Stomach (tissue), 9 donors: ENCODE results near the gene CFAP46. TPM values are rescaled to one million over a fixed set of nuclear protein-coding genes. Genes with fewer than 3 reads are reported as not detected.
A peak's percentile ranks its signal among the peaks of the same experiment; 100 is the strongest.

Experiments
- DNase-seq, 2 donors: peaks; one replicate each; pipeline versions ENCODE4 v3.0.0 to v3.0.0-alpha.2; 2013 to 2019
- H3K27ac ChIP-seq, 5 donors: fragments of 200-600 bp in 4 of 5; sonication (generic) in 4 of 5; one replicate each; pipeline ENCODE4 v1.5.1; 2013 to 2019; ENCODE audit warnings: mild to moderate bottlenecking in 1 of 5, moderate library complexity in 1 of 5
- H3K27me3 ChIP-seq, 3 donors: fragments of 200-600 bp; sonication (generic); one replicate each; pipeline ENCODE4 v1.5.1; 2017 to 2019; ENCODE audit warnings: mixed run types in 1 of 3
- H3K36me3 ChIP-seq, 4 donors: fragments of 200-600 bp; sonication (generic); 1 replicate in 3 of 4; 2 replicates in 1 of 4; pipeline ENCODE4 v1.5.1; 2016 to 2019
- H3K4me1 ChIP-seq, 4 donors: fragments of 200-600 bp; sonication (generic); one replicate each; pipeline ENCODE4 v1.5.1; 2016 to 2019
- H3K4me3 ChIP-seq, 4 donors: fragments of 200-600 bp; sonication (generic) in 3 of 4; one replicate each; pipeline ENCODE4 v1.5.1; 2016 to 2019; ENCODE audit warnings: mild to moderate bottlenecking in 1 of 4
- H3K9me3 ChIP-seq, 4 donors: fragments of 200-600 bp; sonication (generic); one replicate each; pipeline ENCODE4 v1.5.1; 2016 to 2019
- EP300 ChIP-seq: sonication (generic); formaldehyde crosslinking; IDR thresholded peaks from one replicate; pipeline ENCODE4 v1.6.1; 2017; ENCODE audit warnings: antibody characterized with exemption
- POLR2A ChIP-seq, 4 donors: fragments of 450-650 bp; IDR thresholded peaks; one replicate each; pipeline ENCODE4 v1.6.1; 2016; ENCODE audit warnings: antibody characterized with exemption in 4 of 4, control low read depth in 2 of 4, mild to moderate bottlenecking in 1 of 4, moderate library complexity in 1 of 4
- POLR2AphosphoS5 ChIP-seq, 3 donors: sonication (generic); formaldehyde crosslinking; IDR thresholded peaks; one replicate each; pipeline ENCODE4 v1.6.1; 2016; ENCODE audit warnings: antibody characterized with exemption in 3 of 3
- WGBS, 5 donors: extraction: QIAGEN DNeasy Blood & Tissue Kit in 3 of 5; methylation state at CpG; one replicate each; pipeline versions ENCODE4 v1.1.5 to v1.1.7; 2013 to 2018; 5-methylcytosine and 5-hydroxymethylcytosine counted together
- intact Hi-C: fragments of 100-400 bp; cut with DNase I; formaldehyde crosslinking; loops from one replicate; pipeline ENCODE4 v1.15.1; 2023; ENCODE audit warnings: low total_unique reads
- polyA plus RNA-seq, 3 donors: library from polyadenylated mRNA; stranded (reverse); fragments of 200-250 nt; gene quantifications; one replicate each; pipeline ENCODE4 v1.2.3, GENCODE V29; 2013
- total RNA-seq, 5 donors: library from RNA; depleted of rRNA; stranded (reverse); fragments of >200 nt; gene quantifications; one replicate each; pipeline versions ENCODE4 v1.1.0 to v1.2.3, GENCODE V29; 2014 to 2016
- TF ChIP-seq, protein P1 (sequence below), 7 experiments: fragments of 450-650 bp in 4 of 7; fragments of 200-600 bp in 3 of 7; sonication (generic) in 3 of 7; IDR thresholded peaks; one replicate each; pipeline ENCODE4 v1.5.1; 2016 to 2019; ENCODE audit warnings: antibody characterized with exemption in 7 of 7, control low read depth in 2 of 7, mild to moderate bottlenecking in 1 of 7
- donor health status: healthy with polysubstance abuse.
- donor health status: Bipolar disorder and iron deficiency.
- donor health status: healthy.

Gene CFAP46
- total and polyA plus RNA-seq, 8 donors, result under 0.01 to 5.8 (median 1.8) TPM; not detected in 1

DNA sequence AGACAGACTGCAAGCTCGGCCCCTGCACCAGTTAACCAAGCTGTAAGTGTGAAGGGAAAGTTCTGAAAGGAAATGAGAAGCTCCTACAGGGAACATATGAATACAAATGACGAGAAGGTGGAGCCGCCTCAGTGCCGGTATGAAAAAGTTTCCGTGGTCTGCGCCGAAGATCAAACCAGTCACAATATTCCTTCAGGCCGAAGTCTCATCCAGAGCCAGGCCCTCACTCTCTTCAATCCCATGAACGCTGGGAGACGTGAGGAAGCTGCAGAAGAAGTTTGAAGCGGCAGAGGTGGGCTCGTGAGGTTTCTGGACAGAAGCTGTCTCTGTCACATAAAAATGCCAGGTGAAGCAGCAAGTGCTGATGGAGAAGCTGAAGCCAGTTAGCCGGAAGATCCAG lies 71.9 kb downstream of the CFAP46 start:
- Histone ChIP-seq H3K4me1 (no peaks in the 10 kb centered on the region), H3K4me3 (no peak overlapping the region), H3K9me3 (peaks cover 0 to 15% (median 9%) of the 10 kb centered on the region in 4 donors), H3K27me3 (peaks cover 0 to 43% (median 0%) of the 10 kb centered on the region in 3 donors), H3K27ac (no peak overlapping the region), H3K36me3 (no peaks in the 10 kb centered on the region)
- peak in 1 of 2 donors; percentile 4 for DNase-seq
- no peak for TF ChIP-seq EP300
- TF ChIP-seq POLR2AphosphoS5 (IDR thresholded peaks at IDR 0.05), result no peak
- no peak for TF ChIP-seq POLR2A (IDR thresholded peaks at IDR 0.05)
- TF ChIP-seq, protein P1, sequence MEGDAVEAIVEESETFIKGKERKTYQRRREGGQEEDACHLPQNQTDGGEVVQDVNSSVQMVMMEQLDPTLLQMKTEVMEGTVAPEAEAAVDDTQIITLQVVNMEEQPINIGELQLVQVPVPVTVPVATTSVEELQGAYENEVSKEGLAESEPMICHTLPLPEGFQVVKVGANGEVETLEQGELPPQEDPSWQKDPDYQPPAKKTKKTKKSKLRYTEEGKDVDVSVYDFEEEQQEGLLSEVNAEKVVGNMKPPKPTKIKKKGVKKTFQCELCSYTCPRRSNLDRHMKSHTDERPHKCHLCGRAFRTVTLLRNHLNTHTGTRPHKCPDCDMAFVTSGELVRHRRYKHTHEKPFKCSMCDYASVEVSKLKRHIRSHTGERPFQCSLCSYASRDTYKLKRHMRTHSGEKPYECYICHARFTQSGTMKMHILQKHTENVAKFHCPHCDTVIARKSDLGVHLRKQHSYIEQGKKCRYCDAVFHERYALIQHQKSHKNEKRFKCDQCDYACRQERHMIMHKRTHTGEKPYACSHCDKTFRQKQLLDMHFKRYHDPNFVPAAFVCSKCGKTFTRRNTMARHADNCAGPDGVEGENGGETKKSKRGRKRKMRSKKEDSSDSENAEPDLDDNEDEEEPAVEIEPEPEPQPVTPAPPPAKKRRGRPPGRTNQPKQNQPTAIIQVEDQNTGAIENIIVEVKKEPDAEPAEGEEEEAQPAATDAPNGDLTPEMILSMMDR (IDR thresholded peaks at IDR 0.05), result no peak
- intact Hi-C loops, result no loop called here
- 93 to 97% (median 93%) methylated on average over 13 of the region's 13 CpGs for WGBS, 5 donors

DNA sequence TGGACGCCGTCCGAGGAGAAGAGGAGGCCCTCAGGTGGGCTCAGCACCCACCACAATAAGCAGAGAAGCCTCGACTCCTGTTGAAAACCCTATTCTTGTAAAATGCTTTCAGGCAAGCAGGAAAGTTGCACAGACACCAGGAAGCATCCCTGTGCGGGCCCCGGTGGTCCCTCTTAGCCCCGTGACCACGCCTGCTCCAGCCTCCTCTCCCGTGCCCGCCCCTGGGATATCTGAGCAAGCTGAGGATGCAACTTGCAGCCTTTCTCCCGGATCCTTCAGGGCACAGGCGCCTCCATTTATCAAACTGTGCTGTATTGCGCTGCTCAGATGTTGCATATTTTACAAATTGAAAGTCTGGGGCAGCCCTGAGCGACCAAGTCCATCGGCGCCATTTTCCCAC lies 72.7 kb downstream of the CFAP46 start:
- Histone ChIP-seq H3K27ac (no peak overlapping the region), H3K27me3 (peaks cover 0 to 51% (median 0%) of the 10 kb centered on the region in 3 donors), H3K4me3 (no peak overlapping the region), H3K4me1 (no peaks in the 10 kb centered on the region), H3K9me3 (peaks cover 0 to 15% (median 9%) of the 10 kb centered on the region in 4 donors), H3K36me3 (no peaks in the 10 kb centered on the region)
- TF ChIP-seq POLR2AphosphoS5 (IDR thresholded peaks at IDR 0.05), result no peak
- no peak for TF ChIP-seq POLR2A (IDR thresholded peaks at IDR 0.05)
- no peak for TF ChIP-seq EP300
- intact Hi-C loops, result no loop called here
- WGBS, 5 donors, result 88 to 95% (median 92%) methylated on average over 16 of the region's 16 CpGs
- peak in 1 of 2 donors; percentile 23 for DNase-seq

DNA sequence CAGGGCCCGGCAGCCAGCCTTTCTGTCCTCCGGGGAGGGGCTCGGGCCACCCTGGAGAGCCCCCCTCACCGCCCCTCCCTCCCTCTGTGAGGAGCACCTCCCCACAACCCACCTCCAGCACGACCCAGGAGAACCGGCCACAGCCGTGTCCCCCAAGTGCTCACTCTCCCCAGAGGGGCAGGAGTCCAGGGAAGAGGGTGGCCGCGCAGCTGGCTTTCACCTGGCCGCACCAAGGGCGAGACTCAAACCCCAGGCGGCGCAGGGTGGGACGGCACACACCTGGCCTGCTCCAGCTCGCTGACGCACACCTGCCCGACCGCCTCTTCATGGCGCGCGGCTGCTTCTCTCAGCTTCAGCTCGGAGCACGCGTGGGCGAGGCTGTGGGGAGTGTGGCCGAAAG lies 73.4 kb downstream of the CFAP46 start:
- 85 to 91% (median 89%) methylated on average over 20 to 26 of the region's 26 CpGs for WGBS, 5 donors

DNA sequence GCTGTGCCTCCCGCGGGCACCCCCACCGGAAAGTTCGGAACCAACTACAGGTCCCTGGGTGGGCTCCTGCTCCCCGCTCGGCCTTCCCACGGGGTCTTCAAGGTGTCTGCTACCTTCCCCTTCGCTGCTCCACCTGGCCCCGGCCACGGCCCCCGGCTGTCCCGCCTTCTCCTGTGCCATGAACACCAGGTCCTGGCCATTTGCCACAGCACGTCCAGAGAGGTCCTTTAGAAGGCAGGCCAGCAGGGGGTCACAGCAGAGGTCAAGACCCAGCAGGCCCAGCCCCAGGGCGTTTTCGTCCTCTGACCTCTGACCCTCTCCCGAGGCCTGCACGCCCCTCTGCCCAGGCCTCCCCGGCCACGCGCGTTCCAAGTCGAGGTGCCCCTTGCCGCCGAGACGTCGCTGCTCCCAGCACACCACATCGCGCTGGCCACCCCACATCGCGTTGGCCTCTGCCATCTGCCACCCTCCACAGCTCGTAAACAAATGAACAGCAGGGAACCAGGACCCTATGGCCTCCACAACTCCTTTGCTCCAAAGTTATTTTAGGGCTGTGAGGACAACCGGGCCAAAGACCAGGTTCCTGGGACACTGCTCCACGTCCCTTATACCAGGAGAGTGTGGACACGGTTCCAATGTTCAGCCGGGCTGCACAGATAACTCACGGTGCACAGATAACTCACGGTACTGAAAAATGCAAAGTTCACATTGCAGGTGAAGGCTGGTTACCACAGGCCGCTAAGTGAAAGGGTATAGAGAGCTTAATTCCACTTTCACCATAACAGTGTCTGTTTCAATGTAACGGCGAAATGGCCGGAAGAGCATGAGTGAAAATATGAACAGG lies 74.3 kb downstream of the CFAP46 start:
- peaks cover 0 to 2% (median under 1%) of the 10 kb centered on the region in 4 donors for H3K4me1 ChIP-seq
- intact Hi-C loops, result no loop called here
- H3K4me3 ChIP-seq, result no peak overlapping the region
- WGBS, 5 donors, result 79 to 86% (median 82%) methylated on average over 40 to 41 of the region's 41 CpGs
- H3K27me3 ChIP-seq, result peaks cover 0 to 62% (median 0%) of the 10 kb centered on the region in 3 donors
- TF ChIP-seq POLR2A (IDR thresholded peaks at IDR 0.05), result no peak
- TF ChIP-seq POLR2AphosphoS5 (IDR thresholded peaks at IDR 0.05), result no peak
- TF ChIP-seq, protein P1 (IDR thresholded peaks at IDR 0.05), result no peak
- peaks cover 0 to 15% (median 9%) of the 10 kb centered on the region in 4 donors for H3K9me3 ChIP-seq
- no peak for DNase-seq
- H3K36me3 ChIP-seq, result no peaks in the 10 kb centered on the region
- no peak overlapping the region for H3K27ac ChIP-seq

More for the DNA sequence above, 73.4 kb downstream of the CFAP46 start:
- intact Hi-C loops, result no loop called here
- no peak for DNase-seq
- Histone ChIP-seq H3K27ac (no peak overlapping the region), H3K36me3 (no peaks in the 10 kb centered on the region), H3K4me1 (no peaks in the 10 kb centered on the region), H3K4me3 (no peak overlapping the region), H3K27me3 (peaks cover 0 to 57% (median 0%) of the 10 kb centered on the region in 3 donors), H3K9me3 (peaks cover 0 to 15% (median 9%) of the 10 kb centered on the region in 4 donors)
- TF ChIP-seq, protein P1 (IDR thresholded peaks at IDR 0.05), result no peak
- TF ChIP-seq POLR2A (IDR thresholded peaks at IDR 0.05) (no peak), EP300 (no peak), POLR2AphosphoS5 (IDR thresholded peaks at IDR 0.05) (no peak)
